Ascending aorta (tissue), 2 donors: Measurements from ENCODE around the gene MGAT4C. TPM values are rescaled to one million over a fixed set of nuclear protein-coding genes. Genes with fewer than 3 reads are reported as not detected.

ENCODE experiments used
- DNase-seq, 2 donors: peaks; one replicate each; pipeline ENCODE4 v3.0.0-alpha.2; 2019; ENCODE audit warnings: low spot score in 2 of 2
- H3K27ac ChIP-seq, 2 donors: fragments of 200-600 bp; sonication (generic); one replicate each; pipeline ENCODE4 v1.5.1; 2016 to 2017; ENCODE audit warnings: mild to moderate bottlenecking in 1 of 2
- H3K27me3 ChIP-seq: fragments of 200-600 bp; sonication (generic); one replicate; pipeline ENCODE4 v1.5.1; 2017
- H3K36me3 ChIP-seq, 2 donors: fragments of 200-600 bp; sonication (generic); one replicate each; pipeline ENCODE4 v1.5.1; 2016
- H3K4me1 ChIP-seq, 2 donors: fragments of 200-600 bp; sonication (generic); one replicate each; pipeline ENCODE4 v1.5.1; 2016 to 2017; ENCODE audit warnings: mild to moderate bottlenecking in 1 of 2
- H3K4me3 ChIP-seq, 2 donors: fragments of 200-600 bp; sonication (generic); one replicate each; pipeline ENCODE4 v1.5.1; 2016 to 2017; ENCODE audit warnings: mild to moderate bottlenecking in 1 of 2
- H3K9me3 ChIP-seq, 2 donors: fragments of 200-600 bp; sonication (generic); one replicate each; pipeline ENCODE4 v1.5.1; 2016
- CTCF ChIP-seq, 3 experiments: fragments of 200-600 bp in 2 of 3; fragments of 450-650 bp in 1 of 3; sonication (generic) in 2 of 3; IDR thresholded peaks; one replicate each; pipeline ENCODE4 v1.5.1; 2016 to 2019; ENCODE audit warnings: antibody characterized with exemption in 3 of 3, mild to moderate bottlenecking in 1 of 3, moderate library complexity in 1 of 3
- intact Hi-C: fragments of 100-400 bp; cut with DNase I; formaldehyde crosslinking; loops from one replicate; pipeline ENCODE4 v1.15.1; 2023
- total RNA-seq: library from RNA; depleted of rRNA; stranded (reverse); fragments of >200 nt; gene quantifications from one replicate; pipeline ENCODE4 v1.1.0, GENCODE V29; 2016

MGAT4C gene
- total RNA-seq, 1 donor from 2014 or later = not detected

GRCh38 chr12:85927166-85927565 lies 329.0 kb downstream of the MGAT4C start:
- no peak for TF ChIP-seq CTCF (IDR thresholded peaks at IDR 0.05)
- Histone ChIP-seq H3K4me3 (no peak overlapping the region), H3K27me3 (no peaks in the 10 kb centered on the region), H3K36me3 (no peaks in the 10 kb centered on the region), H3K9me3 (no peaks in the 10 kb centered on the region), H3K27ac (no peak overlapping the region), H3K4me1 (no peaks in the 10 kb centered on the region)
- intact Hi-C loops = loop anchor here (10.0 kb wide), 2 partner anchors 1052 to 1918 kb away; no protein-coding TSS in a partner anchor
- no peak for DNase-seq

- no peak overlapping the region for H3K4me3 ChIP-seq
- H3K36me3 ChIP-seq = no peaks in the 10 kb centered on the region
- intact Hi-C loops = loop anchor here (10.0 kb wide), 2 partner anchors 1049 to 1921 kb away; no protein-coding TSS in a partner anchor
- H3K27ac ChIP-seq = no peak overlapping the region
- no peak for DNase-seq
- no peaks in the 10 kb centered on the region for H3K4me1 ChIP-seq
- peak; percentile 16 to 46 (median 32) for TF ChIP-seq CTCF (IDR thresholded peaks at IDR 0.05)
- H3K27me3 ChIP-seq = no peaks in the 10 kb centered on the region
- no peaks in the 10 kb centered on the region for H3K9me3 ChIP-seq
These were observed 332.3 kb downstream of the MGAT4C start for GRCh38 chr12:85923767-85924331.

GRCh38 chr12:85920324-85920947 lies 335.8 kb downstream of the MGAT4C start:
- DNase-seq = no peak
- no peaks in the 10 kb centered on the region for H3K27me3 ChIP-seq
- H3K4me1 ChIP-seq = no peaks in the 10 kb centered on the region
- H3K27ac ChIP-seq = no peak overlapping the region
- no peaks in the 10 kb centered on the region for H3K36me3 ChIP-seq
- H3K9me3 ChIP-seq = no peaks in the 10 kb centered on the region
- intact Hi-C loops = loop anchor here (1.0 to 10.0 kb wide), 3 partner anchors 451 to 1924 kb away; no protein-coding TSS in a partner anchor
- TF ChIP-seq CTCF (IDR thresholded peaks at IDR 0.05) = peak; percentile 21 to 63 (median 48)
- no peak overlapping the region for H3K4me3 ChIP-seq
